Ovary (tissue), 3 donors: ENCODE results near the gene GTF2H1.

Experiments
- EP300 ChIP-seq: sonication (generic); formaldehyde crosslinking; IDR thresholded peaks from one replicate; pipeline ENCODE4 v1.6.1; 2017; ENCODE audit warnings: antibody characterized with exemption
- TF ChIP-seq, protein P1 (sequence below), 3 donors: fragments of 450-650 bp in 2 of 3; fragments of 200-600 bp in 1 of 3; IDR thresholded peaks; one replicate each; pipeline versions ENCODE4 v1.5.1 to v1.8.0; 2016 to 2022; ENCODE audit warnings: antibody characterized with exemption in 3 of 3, mild to moderate bottlenecking in 1 of 3
- donor health status: DM: no; HTN: no; CAD: no.

DNA sequence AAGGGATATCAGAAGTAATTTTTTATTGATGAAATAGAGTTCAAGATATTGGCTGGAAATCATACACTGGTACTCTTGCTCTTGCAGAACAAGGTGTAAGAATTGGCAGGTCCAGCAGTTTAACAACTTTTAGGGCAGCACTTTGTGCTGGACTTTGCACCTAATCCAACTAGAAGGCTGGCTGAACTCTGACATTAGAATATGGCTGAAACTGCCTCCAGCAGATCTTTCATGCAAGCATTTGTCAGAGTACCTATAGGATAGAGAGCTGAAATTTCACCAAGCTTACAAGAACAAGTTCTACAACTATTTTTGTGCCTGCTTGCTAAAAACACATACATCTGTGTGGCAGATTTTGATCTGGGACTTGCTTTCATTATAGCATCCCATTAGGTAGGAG lies 17.6 kb upstream of the GTF2H1 start:
- no peak for TF ChIP-seq EP300
- TF ChIP-seq, protein P1, sequence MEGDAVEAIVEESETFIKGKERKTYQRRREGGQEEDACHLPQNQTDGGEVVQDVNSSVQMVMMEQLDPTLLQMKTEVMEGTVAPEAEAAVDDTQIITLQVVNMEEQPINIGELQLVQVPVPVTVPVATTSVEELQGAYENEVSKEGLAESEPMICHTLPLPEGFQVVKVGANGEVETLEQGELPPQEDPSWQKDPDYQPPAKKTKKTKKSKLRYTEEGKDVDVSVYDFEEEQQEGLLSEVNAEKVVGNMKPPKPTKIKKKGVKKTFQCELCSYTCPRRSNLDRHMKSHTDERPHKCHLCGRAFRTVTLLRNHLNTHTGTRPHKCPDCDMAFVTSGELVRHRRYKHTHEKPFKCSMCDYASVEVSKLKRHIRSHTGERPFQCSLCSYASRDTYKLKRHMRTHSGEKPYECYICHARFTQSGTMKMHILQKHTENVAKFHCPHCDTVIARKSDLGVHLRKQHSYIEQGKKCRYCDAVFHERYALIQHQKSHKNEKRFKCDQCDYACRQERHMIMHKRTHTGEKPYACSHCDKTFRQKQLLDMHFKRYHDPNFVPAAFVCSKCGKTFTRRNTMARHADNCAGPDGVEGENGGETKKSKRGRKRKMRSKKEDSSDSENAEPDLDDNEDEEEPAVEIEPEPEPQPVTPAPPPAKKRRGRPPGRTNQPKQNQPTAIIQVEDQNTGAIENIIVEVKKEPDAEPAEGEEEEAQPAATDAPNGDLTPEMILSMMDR (IDR thresholded peaks at IDR 0.05) = no peak
